Chondrocyte (in vitro differentiated cells): ENCODE measurements around the gene IFI27L1. TPM values are rescaled to one million over a fixed set of nuclear protein-coding genes. Genes with fewer than 3 reads are reported as not detected.

Source experiments
- DNase-seq: peaks from one replicate; pipeline ENCODE4 v3.0.0; 2021; ENCODE audit warnings: mixed read lengths, low spot score
- H3K27ac Mint-ChIP-seq: one replicate; pipeline ENCODE4 v1.8.0; 2021; ENCODE audit warnings: mild to moderate bottlenecking, moderate library complexity, mixed read lengths; ENCODE audit not compliant: unreplicated experiment
- H3K27me3 Mint-ChIP-seq: 2 replicates; pipeline ENCODE4 v1.8.0; 2021; ENCODE audit warnings: low read depth, mixed read lengths
- H3K36me3 Mint-ChIP-seq: 2 replicates; pipeline ENCODE4 v1.8.0; 2021; ENCODE audit warnings: low read depth, mixed read lengths
- H3K4me1 Mint-ChIP-seq: 2 replicates; pipeline ENCODE4 v1.8.0; 2021; ENCODE audit warnings: low read depth, mild to moderate bottlenecking, mixed read lengths
- H3K4me3 Mint-ChIP-seq: one replicate; pipeline ENCODE4 v1.8.0; 2021; ENCODE audit warnings: mild to moderate bottlenecking, moderate library complexity, mixed read lengths; ENCODE audit not compliant: unreplicated experiment
- H3K9me3 Mint-ChIP-seq: 2 replicates; pipeline ENCODE4 v1.8.0; 2021; ENCODE audit warnings: low read depth, mixed read lengths
- CTCF ChIP-seq: fragments of 200-600 bp; sonication (generic); IDR thresholded peaks from 2 replicates; pipeline ENCODE4 v1.5.0; 2021; ENCODE audit warnings: antibody characterized with exemption, mild to moderate bottlenecking, moderate library complexity
- long read RNA-seq: library from polyadenylated mRNA; stranded (forward); transcript quantifications from one replicate; pipeline ENCODE4 v2.0.0, GENCODE V29; 2021
- total RNA-seq: library from RNA; stranded (reverse); gene quantifications from 3 replicates; pipeline ENCODE4 v1.2.1, GENCODE V29; 2021

IFI27L1 gene
- 33.0 to 35.0 TPM (median 33.6 TPM) in 3 replicates for total RNA-seq
- long read RNA-seq, transcript IFI27L1-209 (5 exons, 680 nt): major isoform, 13 of 26 reads
- long read RNA-seq, partial matches to known transcripts: 4 of 26 reads
- long read RNA-seq, other reads (novel, unspliced or antisense): 6 of 26 reads

- peak within 1 kb of the TSS; percentile 100 for H3K4me3 Mint-ChIP-seq
- H3K27me3 Mint-ChIP-seq: no peaks in the 10 kb centered on the region
- peak within 1 kb of the TSS; percentile 99 for H3K27ac Mint-ChIP-seq
Measured at GRCh38 chr14:94080621-94081385, at the start of gene IFI27L1, which contains the start of gene DDX24. TSS of gene IFI27L1 (plus strand) at chr14:94081310. CDS start at chr14:94096938, 15,628 bp downstream. TSS of gene DDX24 (minus strand) at chr14:94081202. CDS start at chr14:94079742, 1,460 bp downstream.

GRCh38 chr14:94031883-94032279, 49.2 kb upstream of the IFI27L1 start:
- DNase-seq: no peak
- no peak for TF ChIP-seq CTCF
- no peaks in the 10 kb centered on the region for H3K9me3 Mint-ChIP-seq
- no peaks in the 10 kb centered on the region for H3K4me1 Mint-ChIP-seq
- no peaks in the 10 kb centered on the region for H3K36me3 Mint-ChIP-seq
- H3K27me3 Mint-ChIP-seq: no peaks in the 10 kb centered on the region
- H3K4me3 Mint-ChIP-seq: no peak overlapping the region
- H3K27ac Mint-ChIP-seq: no peak overlapping the region

More at GRCh38 chr14:94080621-94081385, at the start of gene IFI27L1, which contains the start of gene DDX24:
- peaks cover 11% of the 10 kb centered on the region for H3K36me3 Mint-ChIP-seq
- no peak for TF ChIP-seq CTCF
- DNase-seq: peak; percentile 98
- H3K4me1 Mint-ChIP-seq: peaks cover 44% of the 10 kb centered on the region
- no peaks in the 10 kb centered on the region for H3K9me3 Mint-ChIP-seq

GRCh38 chr14:94034886-94035285, 46.2 kb upstream of the IFI27L1 start:
- no peak for DNase-seq
- H3K4me3 Mint-ChIP-seq: no peak overlapping the region
- TF ChIP-seq CTCF: no peak
- no peaks in the 10 kb centered on the region for H3K4me1 Mint-ChIP-seq
- no peaks in the 10 kb centered on the region for H3K36me3 Mint-ChIP-seq
- no peak overlapping the region for H3K27ac Mint-ChIP-seq
- H3K9me3 Mint-ChIP-seq: no peaks in the 10 kb centered on the region
- no peaks in the 10 kb centered on the region for H3K27me3 Mint-ChIP-seq

- no peaks in the 10 kb centered on the region for H3K36me3 Mint-ChIP-seq
- no peaks in the 10 kb centered on the region for H3K4me1 Mint-ChIP-seq
- no peaks in the 10 kb centered on the region for H3K27me3 Mint-ChIP-seq
- no peak overlapping the region for H3K4me3 Mint-ChIP-seq
- H3K9me3 Mint-ChIP-seq: no peaks in the 10 kb centered on the region
- DNase-seq: no peak
- H3K27ac Mint-ChIP-seq: no peak overlapping the region
- peak; percentile 89 for TF ChIP-seq CTCF
Measured at GRCh38 chr14:94036313-94037167, 44.6 kb upstream of the IFI27L1 start.

- no peaks in the 10 kb centered on the region for H3K36me3 Mint-ChIP-seq
- no peaks in the 10 kb centered on the region for H3K27me3 Mint-ChIP-seq
- no peak overlapping the region for H3K27ac Mint-ChIP-seq
- H3K4me3 Mint-ChIP-seq: no peak overlapping the region
- TF ChIP-seq CTCF: no peak
- no peaks in the 10 kb centered on the region for H3K9me3 Mint-ChIP-seq
- DNase-seq: no peak
- H3K4me1 Mint-ChIP-seq: no peaks in the 10 kb centered on the region
Measured at GRCh38 chr14:94037954-94038353, 43.2 kb upstream of the IFI27L1 start.
